Inflammatory macrophage treated with lipopolysaccharide for 1 hour (primary cell): ENCODE data around the gene TEX12.
"Not testable (repeated sequence)": the region's sequence is repeated elsewhere in the genome, so short reads cannot be mapped to it uniquely, and the experiment has no call there.

Experiments
- DNase-seq, 2 donors: peaks; one replicate each; pipeline ENCODE4 v3.0.0-alpha.2; 2020 to 2022

Gene TEX12

DNA sequence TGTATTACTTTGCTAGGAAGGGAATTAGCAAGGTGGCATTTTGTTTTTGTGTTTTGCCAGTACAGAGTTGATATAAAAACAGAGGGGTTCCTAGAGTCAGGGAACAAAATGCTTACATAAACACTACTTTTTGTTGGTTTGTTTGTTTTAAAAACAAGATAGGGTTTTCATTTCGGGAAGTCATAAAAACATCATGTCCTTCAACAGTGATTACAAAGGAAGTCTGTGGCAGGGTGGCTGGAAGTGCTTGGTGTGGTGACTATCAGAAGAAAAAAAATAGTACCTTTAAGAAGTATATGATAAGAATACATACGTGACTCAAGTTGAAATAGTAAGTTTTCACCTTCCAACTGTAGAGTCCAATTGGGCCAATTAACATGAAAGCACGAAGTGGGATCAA is 2.1 kb upstream of the TEX12 start:
- no peak for DNase-seq

DNA sequence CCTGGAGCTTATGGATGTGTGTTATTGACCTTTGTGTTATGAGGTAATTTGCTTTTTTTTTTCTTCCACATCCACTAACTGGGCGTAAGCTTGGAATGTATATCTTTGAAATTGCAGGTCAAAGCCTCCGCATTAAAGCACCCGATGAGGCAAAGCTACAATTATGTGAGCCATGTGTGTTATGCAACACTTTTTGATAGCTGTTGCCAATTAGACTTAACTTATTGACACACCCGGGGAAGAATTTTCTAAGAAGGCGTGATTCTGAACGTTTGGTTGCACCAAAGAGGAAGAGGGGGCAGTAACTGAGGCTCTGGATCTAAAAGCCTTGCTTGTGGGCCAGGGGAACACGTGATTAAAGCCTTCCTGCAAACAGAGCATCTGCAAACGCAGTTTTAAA is 610 bp upstream of the TEX12 start:
- DNase-seq = peak; percentile 65 to 84

DNA sequence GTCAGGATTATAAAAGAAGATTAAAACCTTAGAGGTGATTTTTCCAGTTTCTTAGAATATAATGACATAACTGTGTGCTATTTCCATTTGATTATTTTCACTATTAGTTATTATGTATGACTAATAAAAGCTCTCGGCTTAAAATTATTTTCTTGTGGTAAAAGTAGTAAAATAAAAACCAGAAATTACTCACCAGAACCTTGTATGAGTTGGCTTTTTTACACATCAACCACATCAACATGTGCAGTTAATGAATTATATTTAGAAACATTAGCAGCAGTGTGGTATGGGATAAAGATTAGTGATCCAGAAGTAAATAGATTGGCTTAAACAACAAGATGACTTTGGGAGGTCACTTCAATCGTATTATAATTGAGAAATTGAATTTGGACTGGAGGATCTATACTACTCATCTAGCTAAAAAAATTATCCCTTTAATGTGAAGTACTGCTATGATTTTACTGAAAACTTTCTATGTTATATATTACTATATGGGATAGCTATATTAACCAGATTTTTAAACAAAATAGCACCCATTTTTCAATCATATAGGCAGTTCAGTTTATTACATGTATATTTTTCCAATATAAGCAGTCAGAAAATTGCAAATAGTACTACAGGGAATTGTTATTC is 5.3 kb downstream of the TEX12 start:
- no peak for DNase-seq

DNA sequence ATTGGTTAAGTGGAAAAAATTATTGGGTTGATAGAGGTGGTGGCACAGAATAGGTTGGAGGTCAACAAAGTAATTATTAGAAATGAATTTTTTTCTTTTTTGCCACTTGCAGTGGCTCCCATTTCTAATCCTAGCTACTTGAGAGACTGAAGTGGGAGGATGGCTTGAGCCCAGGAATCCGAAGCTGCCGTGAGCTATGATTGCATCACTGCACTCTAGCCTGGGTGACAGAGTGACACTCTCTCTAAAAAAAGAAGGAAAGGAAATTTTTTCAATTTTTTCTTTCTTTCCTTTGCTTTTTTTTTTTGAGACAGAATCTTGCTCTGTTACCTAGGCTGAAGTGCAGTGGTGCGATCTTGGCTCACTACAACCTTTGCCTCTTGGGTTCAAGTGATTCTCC is 6.0 kb downstream of the TEX12 start:
- no peak for DNase-seq

DNA sequence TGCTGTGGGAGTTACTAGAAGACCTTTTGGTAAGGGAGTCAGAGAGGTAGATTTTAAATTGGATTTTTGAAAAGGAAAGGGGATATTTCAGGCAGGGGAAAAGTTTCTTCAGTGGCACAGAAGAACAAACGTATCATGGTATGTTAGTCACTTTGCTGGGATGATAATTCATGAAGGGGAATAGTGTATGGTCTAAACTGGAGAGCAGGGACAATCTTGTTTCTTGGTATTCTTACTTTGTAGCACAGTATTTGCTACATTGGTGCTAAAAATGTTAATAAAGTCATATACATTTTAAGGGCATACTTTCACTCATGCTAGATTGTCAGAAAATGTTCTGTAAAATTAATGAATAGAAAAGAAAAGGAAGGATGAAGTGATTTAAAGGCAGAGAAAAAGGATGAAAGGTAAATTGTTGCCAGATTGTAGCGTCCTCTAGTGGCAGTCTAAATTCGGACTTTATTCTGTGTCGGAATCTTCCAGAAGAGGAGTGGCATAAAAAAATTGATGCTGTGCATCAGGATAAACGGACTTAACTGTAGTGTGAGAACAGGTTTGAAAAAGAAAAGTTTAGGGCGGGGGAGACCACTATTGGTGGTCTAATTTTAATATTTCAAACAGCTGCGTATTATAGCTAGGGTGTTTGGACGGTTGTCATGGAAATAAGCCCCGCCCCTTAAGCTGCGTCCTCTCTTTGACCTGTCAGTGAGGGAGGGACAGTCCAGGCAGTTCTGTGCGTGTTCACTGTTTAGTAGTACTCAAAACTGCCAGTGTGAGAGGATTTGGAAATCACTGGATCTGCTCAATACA is 7.8 kb downstream of the TEX12 start, which contains the start of gene BCO2:
BCO2 (plus strand) TSS at position 724 of the 810 bp plus-strand sequence. CDS start 90 bp downstream, outside the sequence.
- peak; percentile 69 to 88 for DNase-seq

DNA sequence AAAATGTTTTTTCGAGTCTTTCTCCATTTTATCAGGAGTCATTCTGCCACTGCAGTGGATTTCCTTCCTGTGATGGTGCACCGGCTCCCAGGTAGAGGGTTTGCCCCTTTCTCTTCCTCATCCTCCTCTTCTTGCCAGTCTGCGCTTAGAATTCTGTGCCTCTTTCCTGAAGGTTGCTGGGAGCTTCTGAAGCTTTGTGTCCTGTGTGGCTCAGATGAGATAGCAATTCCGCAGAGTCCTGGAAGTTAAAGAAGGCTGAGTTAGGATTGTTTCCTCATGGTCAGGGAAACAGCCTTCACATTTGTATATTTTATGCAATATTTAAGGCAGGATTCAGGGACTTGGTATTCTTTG is 8.4 kb downstream of the TEX12 start:
- DNase-seq = no peak

DNA sequence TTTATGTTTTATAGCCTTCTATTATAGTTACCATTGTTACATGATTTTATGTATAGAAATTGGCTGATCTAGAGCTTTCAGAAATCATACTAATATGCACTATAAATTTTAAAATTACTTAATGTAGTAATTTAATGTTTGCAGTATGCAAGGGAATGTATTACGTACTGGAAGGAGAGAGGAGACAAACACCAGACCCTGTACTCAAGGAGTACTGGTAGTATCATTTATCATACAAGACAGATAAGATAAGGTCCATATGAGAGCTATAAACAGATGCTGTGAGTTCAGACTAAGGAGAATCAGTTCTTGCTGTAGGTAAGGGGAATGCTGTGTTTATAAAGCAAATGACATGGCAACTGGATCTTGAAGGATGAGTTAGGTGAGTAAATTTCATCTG is 8.9 kb downstream of the TEX12 start:
- no peak for DNase-seq

DNA sequence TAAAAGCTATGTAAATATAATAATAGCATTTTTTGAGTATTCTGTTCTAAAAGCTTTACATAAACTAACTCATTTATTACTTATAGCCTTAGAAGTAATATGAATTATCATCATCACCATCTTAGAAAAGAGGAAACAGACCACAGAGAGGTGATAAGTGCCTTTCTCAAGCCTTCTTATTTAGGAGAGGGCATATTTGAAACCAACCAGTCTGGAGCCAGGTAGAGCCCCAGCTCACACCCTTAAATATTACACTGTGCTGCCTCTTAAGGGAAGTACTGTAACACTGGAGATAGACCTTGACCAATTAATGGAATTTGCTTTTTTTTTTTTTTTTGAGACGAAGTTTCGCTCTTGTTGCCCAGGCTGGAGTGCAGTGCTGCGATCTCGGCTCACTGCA is 10.4 kb downstream of the TEX12 start:
- no peak for DNase-seq

DNA sequence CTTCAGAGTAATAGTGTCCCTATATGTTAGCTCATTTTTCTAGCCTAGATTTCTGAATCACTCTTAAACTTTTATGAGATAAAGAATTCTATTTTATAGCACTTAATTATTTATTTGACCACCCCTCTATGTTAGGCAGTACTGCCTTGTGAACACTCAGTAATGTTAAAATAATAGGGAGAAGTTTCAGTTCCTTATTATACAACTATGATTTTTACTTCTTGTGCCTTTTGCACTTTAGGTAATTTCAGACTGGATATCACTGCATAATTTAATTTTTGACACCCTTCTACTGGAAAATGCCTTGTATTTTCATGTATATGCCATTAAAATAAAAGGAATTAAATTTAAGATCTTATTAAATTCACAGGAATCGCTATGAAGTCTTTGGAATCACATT is 11.3 kb downstream of the TEX12 start:
- DNase-seq = no peak

DNA sequence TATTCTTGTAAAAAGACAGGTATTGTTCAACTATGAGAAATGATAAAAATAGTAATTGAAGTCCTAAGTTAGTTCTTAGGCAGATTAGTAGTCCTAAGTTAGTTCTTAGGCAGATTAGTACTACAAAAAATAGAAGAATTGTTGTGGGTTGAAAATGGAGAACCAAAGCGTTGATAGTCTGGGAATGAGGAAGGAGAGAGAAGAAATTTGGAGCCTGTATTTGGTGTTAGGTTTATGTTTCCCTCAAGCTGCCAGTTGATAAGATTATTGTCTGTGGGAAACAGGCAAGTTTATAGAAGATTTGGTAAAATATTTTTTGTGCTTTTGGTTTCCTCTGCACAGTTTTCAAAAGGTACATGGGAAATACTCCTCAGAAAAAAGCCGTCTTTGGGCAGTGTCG is 11.8 kb downstream of the TEX12 start:
- DNase-seq = peak in 1 of 2 donors; percentile 29

DNA sequence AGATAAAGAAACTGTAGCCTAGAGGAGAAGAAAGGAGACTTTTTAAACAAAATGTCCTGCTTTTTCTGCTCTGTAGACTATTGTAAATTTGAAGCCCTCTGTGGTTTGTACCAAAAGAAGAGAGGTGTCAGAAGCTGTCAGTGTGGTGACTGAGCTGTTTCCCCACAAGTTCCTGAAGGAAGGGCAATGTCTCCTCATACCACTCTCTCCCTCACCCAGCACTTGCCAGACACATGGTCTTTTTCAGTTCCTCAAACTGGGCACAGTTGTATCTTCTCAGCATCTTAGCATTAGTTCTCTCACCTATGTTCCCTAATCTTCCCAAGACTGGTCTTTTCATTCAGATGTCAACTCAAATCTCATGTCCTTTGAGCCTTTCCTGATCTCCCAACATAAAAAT is 12.4 kb downstream of the TEX12 start:
- peak; percentile 52 to 54 for DNase-seq

DNA sequence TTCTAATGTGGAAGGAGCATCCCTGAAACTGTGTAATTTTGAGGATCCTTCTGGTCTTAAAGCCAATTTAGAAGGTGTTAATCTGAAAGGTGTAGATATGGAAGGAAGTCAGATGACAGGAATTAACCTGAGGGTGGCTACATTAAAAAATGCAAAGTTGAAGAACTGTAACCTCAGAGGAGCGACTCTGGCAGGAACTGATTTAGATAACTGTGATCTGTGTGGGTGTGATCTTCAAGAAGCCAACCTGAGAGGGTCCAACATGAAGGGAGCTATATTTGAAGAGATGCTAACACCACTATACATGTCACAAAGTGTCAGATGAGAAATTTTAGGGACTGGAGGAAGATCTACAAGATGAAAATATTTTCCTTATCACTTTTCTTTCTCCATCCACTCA is 15.7 kb downstream of the TEX12 start:
- DNase-seq = no peak

DNA sequence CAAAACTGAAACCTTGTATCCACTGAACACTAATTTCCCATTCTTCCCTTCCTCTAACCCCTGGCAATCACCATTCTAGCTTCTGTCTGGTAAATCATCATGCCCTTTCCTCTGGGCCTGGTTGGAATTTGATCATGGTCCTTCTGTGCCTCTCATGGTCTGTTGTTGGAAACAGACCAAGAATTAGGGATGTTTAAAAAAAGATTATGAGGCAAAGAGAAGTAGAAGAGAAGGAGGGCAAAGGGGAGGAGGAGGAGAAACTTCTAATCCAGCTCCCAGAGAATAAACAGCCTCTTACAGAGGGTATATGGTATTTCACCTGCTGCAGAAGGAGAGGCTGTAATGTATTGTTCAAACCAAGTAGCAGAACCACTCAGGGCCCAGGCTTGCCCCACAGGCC is 18.7 kb downstream of the TEX12 start:
- DNase-seq = no peak

DNA sequence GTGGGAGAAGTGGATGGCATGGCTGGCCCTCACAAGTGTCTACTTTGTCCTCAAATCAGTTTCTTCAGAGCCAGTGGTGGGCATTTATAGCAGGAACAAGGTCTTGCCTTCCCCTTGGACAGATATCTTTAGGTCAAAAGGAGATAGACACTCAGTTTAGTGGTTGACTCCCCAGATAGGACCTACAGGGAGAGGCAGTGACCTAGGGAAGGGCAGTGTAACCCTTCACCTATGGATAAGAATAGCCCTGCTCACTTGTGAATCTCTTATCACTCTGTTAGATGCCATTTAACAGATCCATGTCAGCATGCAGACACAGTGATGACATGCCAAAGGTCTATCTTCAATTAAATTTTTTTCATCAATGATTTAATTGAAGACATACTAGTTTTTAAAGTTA is 19.1 kb downstream of the TEX12 start:
- no peak for DNase-seq

DNA sequence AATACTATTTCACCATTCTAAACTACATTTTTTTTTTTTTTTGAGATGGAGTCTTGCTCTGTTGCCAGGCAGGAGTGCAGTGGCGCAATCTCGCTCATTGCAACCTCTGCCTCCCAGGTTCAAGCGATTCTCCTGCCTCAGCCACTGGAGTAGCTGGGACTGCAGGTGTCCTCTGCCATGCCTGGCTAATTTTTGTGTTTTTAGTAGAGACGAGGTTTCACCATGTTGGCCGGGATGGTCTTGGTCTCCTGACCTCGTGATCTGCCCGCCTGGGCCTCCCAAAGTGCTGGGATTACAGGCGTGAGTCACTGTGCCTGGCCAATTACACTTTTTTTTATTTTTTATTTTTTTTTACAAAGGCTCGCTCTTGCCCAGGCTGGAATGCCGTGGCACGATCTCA is 27.9 kb downstream of the TEX12 start:
- not testable (repeated sequence) for DNase-seq

DNA sequence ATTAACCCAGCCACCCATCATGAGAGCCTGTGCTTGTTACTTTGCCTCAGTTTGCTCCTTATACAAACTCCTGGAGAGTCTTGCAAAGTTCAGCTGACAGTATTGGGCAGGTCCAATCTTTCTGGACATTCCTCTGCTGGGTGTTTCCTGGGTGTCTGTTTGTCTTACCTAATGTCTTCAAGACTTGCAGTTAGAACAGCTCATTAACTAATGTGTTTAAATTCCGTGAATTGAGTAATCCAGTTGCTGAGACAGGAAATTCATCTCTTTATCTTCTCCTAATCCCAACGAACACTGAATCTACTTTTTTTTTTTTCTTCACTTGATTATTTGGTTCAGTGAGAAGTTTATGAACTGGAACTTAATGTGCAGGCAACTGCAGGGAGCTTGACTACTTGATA is 28.8 kb downstream of the TEX12 start:
- DNase-seq = no peak

DNA sequence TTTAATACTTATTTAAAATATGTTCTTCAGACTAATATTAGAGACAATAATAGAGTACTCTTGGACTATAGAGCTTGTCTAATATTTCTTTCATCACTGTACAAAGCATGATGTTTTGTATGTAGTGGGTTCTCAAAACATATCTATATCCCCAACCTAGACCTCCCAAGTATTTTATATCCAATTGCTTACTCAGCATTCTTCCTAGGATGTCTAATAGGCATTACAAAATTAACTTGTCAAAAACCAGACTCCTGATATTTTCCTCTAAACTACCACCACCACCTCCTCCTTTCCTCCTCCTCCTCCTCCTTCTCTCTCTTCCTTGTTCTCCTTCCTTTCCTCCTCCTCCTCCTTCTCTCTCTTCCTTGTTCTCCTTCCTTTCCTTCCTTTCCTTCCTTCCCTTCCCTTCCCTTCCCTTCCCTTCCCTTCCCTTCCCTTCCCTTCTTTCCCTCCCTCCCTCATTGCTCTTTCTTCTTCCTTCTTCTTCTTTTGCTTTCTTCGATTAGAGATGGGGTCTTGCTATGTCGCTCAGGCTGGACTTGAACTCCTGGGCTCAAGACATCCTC is 29.4 kb downstream of the TEX12 start:
- DNase-seq = no peak

DNA sequence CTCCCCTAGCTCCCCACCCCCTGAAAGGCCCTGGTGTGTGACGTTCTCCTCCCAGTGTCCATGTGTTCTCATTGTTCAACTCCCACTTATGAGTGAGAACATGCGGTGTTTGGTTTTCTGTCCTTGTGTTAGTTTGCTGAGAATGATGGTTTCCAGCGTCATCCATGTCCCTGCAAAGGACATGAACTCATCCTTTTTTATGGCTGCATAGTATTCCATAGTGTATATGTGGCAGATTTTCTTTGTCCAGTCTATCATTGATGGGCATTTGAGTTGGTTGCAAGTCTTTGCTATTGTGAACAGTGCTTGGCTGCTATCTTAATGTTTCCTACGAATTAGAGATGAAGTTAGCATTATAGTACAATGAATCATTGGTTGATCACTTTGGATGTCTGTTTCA is 31.9 kb downstream of the TEX12 start:
- not testable (repeated sequence) for DNase-seq

DNA sequence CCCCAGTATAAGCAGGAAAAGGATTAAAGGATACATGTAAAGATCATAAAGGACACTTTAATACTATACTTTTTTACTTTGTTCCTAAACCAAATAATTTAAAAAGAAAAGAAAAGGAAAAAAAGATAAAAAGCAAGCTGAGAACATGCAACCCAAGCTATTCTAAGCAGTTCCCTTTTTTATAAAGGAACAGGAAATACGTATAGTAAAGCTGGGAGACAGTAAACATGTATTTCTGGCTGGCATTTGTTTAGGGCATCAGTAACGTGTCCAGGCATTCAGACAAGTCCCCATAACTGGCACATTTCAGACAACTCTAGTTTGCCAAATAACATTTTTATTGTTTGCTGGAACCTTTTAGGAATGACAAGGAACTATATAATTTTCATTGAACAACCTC is 33.1 kb downstream of the TEX12 start:
- no peak for DNase-seq

DNA sequence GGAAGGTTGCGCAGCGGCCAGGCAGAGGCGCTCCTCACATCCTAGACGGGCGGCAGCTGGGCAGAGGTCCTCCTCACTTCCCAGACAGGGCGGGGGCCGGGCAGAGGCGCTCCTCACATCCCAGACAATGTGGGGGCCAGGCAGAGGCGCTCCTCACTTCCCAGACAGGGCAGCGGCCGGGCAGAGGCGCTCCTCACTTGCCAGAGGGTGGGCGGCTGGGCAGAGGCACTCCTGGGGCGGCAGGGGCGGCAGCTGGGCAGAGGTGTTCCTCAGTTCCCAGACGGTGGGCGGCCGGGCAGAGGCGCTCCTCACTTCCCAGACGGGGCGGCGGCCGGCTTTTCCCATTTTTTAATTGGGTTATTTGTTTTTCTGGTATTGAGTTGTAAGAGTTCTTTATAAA is 38.9 kb downstream of the TEX12 start:
- DNase-seq = no peak

DNA sequence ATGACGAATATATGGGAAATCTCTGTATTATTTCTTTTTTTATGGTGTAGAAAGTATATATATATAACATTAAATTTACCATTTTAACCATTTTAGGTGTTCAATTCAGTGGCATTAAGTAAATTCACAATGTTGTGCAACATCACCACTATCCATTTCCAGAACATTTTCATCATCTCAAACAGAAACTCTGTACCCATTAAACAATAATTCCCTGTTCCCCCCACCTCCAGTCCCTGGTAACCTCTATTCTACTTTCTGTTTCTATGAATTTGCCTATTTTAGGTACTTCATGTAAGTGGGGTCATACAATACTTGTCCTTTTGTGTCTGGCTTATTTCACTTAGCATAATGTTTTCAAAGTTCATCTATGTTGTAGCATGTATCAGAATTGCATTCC is 43.7 kb downstream of the TEX12 start:
- DNase-seq = no peak

DNA sequence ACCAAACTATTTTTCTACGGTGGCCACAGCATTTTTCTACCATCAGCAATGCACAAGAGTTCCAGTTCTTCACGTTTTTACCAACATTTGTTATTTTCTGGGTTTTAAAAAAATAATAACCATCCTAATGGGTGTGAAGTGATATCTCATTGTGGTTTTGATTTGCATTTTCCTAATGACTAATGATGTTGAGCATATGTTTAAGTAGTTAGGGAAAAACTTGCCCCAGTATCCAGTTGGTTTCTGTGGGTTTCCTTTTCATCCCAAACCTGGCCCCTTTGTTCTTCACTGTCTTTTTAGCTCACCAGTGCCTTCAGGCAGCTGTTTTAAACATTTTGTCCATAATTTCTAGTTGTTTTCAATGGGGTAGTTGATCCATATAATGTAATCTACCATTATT is 44.4 kb downstream of the TEX12 start:
- no peak for DNase-seq

DNA sequence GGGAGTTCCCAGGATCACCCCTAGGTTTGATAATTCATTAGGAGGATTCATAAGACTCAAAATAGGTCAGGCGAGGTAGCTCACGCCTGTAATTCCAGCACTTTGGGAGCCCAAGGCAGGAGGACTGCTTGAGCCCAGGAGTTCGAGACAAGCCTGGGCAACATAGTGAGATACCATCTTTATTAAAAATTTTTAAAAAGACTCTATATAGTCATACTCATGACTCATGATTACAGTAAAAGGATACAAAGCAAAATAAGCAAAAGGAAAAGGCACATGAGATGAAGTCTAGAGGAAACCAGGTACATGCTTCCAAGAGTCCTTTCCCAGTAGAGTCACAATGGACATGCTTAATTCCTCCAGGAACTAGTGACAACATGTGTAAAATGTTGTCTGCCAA is 45.1 kb downstream of the TEX12 start:
- DNase-seq = no peak

DNA sequence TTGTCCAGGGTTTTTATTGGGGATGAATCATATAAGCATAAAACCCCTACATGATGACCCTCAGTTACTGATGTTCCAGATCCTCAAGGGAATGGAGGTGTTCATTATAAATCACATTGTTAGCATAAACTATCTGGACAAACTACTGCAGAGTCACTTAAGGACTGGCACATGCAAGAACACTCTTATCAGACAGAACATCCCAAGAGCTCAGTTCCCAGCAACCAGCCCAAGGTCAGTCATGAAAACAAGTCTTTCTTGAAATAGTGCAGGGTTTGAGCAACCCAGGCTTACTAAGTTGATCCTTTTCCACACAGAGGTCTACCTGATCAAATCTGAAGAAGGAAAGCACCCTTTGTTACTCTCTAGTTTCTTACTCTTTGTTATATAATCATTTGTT is 45.5 kb downstream of the TEX12 start:
- DNase-seq = no peak

DNA sequence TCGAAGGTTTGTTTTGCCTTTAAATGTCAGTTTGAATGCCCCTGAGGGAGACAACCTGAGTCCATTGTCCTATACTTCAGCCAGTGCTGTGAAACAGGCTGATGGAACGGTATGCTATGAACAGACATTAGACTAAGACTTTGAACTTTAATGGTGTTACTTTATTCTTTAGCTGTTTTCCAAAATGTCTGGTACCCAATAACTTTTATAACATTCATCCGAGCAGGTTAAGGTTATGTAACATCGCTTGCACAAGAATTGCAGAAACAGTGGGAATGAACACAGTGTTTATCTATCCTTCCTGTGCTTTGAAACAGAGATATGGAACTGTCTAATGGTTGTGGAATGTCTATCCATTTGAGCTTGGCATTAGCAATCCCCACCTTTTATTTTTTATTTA is 46.6 kb downstream of the TEX12 start:
- DNase-seq = no peak
